HG02759 (cell line): Measurements from ENCODE around the gene LRBA.

Source experiments
- ATAC-seq: cut with Tn5 transposase; IDR thresholded peaks from one replicate; pipeline ENCODE4 v1.9.1; 2021; ENCODE audit warnings: mild to moderate bottlenecking, moderate library complexity; ENCODE audit not compliant: unreplicated experiment

LRBA gene

GRCh38 chr4:150598909-150599308 is 416.2 kb downstream of the LRBA start:
- no peak for ATAC-seq

- ATAC-seq, result no peak
Measured at GRCh38 chr4:150593996-150594395, 421.1 kb downstream of the LRBA start.

GRCh38 chr4:150591904-150592303 is 423.2 kb downstream of the LRBA start:
- no peak for ATAC-seq

DNA sequence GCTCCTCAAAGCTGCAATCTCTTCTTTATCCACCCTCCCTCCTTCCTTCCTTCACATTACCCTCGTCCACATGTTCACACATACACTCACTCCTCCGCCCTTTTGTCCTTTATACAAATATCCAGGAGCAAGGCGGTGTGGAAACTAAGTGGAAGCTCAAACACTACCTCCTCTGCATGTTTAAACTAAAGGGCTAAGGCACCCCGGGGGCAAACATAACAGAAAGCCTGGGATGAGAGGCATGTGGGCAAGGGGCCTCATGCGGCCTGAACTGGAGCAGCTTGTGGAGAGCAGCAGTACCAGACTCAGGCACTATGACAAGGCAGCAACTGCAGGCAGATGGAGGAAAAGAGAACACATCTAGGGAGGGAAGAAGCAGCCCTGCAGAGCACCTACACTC is 423.7 kb downstream of the LRBA start:
- no peak for ATAC-seq

GRCh38 chr4:150590631-150591030 is 424.5 kb downstream of the LRBA start:
- no peak for ATAC-seq

GRCh38 chr4:150589157-150589556 is 425.9 kb downstream of the LRBA start:
- no peak for ATAC-seq

DNA sequence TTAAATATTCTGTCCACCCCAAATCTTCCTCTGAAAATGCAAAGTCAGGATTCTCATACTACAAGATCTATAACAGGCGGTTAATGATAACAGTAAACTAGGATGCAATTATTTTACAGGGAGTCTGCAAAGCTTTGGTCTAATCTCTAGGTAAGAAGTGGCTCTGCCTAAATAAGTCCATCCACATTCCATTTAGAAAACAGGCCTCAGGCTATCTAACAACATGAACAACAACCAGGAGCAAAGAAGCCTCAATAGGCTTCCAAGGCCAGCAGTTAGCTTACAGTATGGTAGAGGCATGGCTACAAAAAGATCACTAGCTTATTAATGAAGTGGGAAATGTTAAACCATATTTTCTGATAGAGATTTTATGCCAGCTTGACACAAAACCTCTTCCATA is 426.8 kb downstream of the LRBA start:
- ATAC-seq, result no peak

GRCh38 chr4:150586162-150586810 is 428.8 kb downstream of the LRBA start:
- ATAC-seq, result no peak

- no peak for ATAC-seq
Measured at GRCh38 chr4:150585611-150586010, 429.5 kb downstream of the LRBA start.

DNA sequence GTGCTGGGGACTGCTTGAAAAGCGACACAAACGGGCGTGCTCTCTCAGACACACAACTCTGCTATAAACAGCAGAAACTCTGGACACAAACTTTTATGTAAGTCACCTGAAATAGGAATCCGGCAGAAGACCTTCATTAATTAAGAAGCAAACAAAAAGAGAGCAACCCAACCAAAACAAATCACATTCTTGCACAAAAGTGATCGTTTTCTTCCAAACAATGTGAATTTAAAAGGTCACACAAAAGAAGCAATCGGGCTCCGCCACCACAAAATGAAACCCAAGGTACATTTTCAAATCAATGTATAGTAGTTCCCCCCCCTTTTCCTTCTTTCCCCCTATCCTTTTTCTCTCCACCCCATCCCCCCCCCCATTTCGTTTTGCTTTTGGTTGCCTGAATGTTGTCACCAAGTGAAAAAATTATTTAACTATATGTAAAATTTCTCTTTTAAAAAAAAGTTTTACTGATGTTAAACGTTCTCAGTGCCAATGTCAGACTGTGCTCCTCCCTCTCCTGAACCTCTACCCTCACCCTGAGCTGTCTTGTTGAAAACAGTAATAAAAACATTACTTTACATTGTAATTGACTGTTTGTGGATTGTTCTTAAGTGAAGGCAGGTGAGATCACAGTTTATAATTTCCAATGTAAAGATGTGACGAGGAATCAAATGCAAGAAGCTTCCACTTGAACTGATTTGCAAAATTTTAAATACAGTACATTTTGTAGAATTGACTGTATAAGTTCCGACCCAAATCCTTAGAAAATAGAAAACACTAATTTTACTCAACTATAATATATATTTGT is 430.8 kb downstream of the LRBA start:
- ATAC-seq, result no peak

GRCh38 chr4:150583287-150584110 is 431.6 kb downstream of the LRBA start:
- no peak for ATAC-seq

DNA sequence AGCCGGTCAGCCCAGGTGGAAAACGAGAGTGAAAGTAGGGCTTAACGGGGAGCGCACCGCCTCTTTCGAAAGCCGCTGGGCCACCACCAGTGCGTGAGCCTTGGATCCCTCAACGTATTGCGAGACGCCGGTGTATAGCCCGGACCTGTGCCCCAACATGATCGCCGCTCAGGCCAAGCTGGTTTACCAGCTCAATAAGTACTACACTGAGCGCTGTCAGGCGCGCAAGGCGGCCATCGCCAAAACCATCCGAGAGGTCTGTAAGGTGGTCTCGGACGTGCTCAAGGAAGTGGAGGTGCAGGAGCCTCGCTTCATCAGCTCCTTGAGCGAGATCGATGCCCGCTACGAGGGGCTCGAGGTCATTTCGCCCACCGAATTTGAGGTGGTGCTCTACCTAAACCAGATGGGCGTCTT is 432.2 kb downstream of the LRBA start:
- no peak for ATAC-seq

GRCh38 chr4:150582146-150582872 is 432.8 kb downstream of the LRBA start, which contains the start of gene MAB21L2:
Gene MAB21L2, plus strand, starts transcription at chr4:150582151. Its CDS starts 879 bp downstream, at chr4:150583030.
- no peak for ATAC-seq

DNA sequence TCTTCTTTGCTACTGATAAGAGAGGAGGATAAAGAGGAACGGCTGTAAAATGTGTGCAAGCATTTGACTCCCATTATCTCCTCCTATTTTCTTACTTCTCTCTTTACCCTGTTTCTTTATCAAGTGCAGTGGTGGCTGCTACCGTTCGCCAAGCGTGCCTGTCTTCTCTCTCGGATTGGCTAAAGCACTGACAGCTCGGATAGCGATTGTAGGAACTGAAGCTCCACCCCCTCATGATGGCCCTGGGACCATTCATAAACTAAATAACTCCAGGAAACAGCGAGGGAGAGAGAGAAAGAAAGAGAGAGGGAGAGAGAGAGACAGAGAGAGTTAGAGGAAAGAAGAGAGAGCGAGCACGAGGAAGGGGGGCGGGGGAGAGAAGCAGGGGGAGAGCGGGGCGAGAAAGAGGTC is 433.4 kb downstream of the LRBA start:
- ATAC-seq, result no peak

- no peak for ATAC-seq
Measured at GRCh38 chr4:150581056-150581605, 434.0 kb downstream of the LRBA start.

- ATAC-seq, result no peak
Measured at GRCh38 chr4:150580306-150580705, 434.8 kb downstream of the LRBA start.

DNA sequence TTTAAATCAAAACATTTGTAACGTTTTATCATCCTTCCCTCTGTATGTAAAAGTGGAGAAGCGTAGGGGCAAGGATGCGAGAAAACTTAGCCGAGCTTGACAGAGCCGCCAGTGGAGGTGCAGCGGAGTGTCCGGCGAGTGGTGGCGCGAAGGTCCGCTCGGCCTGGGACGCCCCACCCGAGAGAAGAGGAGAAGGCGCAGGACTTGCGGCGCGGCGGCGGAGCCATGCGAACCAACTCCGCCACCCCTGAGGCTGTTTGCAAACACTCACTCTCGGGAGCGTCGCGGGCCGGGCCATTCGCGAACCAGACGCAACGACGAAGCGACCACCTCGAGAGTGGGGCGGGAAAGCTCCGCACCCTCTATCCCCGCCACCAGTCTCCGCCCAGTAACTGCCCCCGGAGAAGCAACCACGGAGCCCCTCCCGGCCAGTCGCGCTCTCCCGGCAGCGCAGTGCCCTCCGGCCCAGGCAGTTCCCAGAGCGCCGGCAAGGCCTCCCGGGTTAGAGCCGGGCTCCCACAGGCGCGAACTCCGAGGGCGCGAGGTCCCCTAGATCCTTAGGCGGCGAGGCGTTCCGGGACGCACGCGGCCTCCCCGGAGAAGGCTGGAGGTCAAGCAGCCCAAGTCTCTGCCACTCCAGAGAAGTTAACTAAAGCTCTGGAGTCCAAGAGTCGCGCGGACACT is 435.4 kb downstream of the LRBA start:
- ATAC-seq, result no peak

- ATAC-seq, result no peak
Measured at GRCh38 chr4:150578745-150579501, 436.2 kb downstream of the LRBA start.

DNA sequence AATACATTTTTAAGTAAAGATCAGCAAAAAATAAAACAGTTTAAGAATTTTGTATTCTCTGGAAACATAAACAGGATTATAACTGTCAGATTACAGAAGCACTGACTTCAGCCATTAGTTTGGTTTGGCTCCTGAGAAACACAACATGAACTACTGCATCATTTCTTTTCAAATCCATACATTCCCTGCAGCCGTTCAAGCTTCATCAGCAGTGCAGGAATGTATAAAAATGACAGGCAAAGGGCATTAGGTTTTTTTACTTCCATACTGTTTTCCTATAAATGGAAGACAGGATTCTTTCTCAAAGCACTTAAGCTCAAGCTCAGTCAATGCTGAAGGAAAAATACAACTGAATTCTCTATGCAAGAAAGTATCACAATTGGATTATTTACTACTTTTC is 437.3 kb downstream of the LRBA start:
- no peak for ATAC-seq
